ENCODE measurements around the gene IER3. TPM values are rescaled to one million over a fixed set of nuclear protein-coding genes. Genes with fewer than 3 reads are reported as not detected.

The IER3 gene
- total and polyA plus RNA-seq, 2 of the 13 experiments (the other 11 are each of a cell fraction or from before 2014, with no cell fraction given), result 51.1 to 131 TPM

GRCh38 chr6:30747902-30748769, 3.8 kb upstream of the IER3 start (continued):
- TF ChIP-seq IKZF1 (IDR thresholded peaks at IDR 0.05) (no peak), TFAP4 (IDR thresholded peaks at IDR 0.05; ENCODE audit: borderline replicate concordance, low read depth) (no peak), XRCC5 (optimal IDR thresholded peaks at IDR 0.05; ENCODE audit: low read length) (no peak), ZKSCAN8 (CRISPR knock-in tag; IDR thresholded peaks at IDR 0.05; ENCODE audit: borderline replicate concordance) (no peak), ZNF276 (CRISPR knock-in tag; IDR thresholded peaks at IDR 0.05; ENCODE audit: low read depth) (no peak), NR2F6 (IDR thresholded peaks at IDR 0.05) (no peak), NR2F6 (CRISPR knock-in tag; IDR thresholded peaks at IDR 0.05) (no peak), ZNF598 (CRISPR knock-in tag; IDR thresholded peaks at IDR 0.05; ENCODE audit: borderline replicate concordance) (no peak), DBP (CRISPR knock-in tag; IDR thresholded peaks at IDR 0.05; ENCODE audit: not compliant biosample characterization) (peak; percentile 18), ZNF18 (CRISPR knock-in tag; IDR thresholded peaks at IDR 0.05; ENCODE audit: insufficient replicate concordance) (peak; percentile 89), ZNF275 (CRISPR knock-in tag; IDR thresholded peaks at IDR 0.05; ENCODE audit: borderline replicate concordance) (0 out of 2 replicates have a peak, but pooled peaks have one; percentile 14), POLR2G (IDR thresholded peaks at IDR 0.05; ENCODE audit: low read depth, low read length) (peak; percentile 18), ZSCAN9 (CRISPR knock-in tag; IDR thresholded peaks at IDR 0.05; ENCODE audit: borderline replicate concordance) (no peak), ZNF530 (CRISPR knock-in tag; IDR thresholded peaks at IDR 0.05; ENCODE audit: low read depth) (no peak), MBNL3 (CRISPR knock-in tag; conservative IDR thresholded peaks at IDR 0.05) (no peak), NR2F2 (IDR thresholded peaks at IDR 0.05; ENCODE audit: borderline replicate concordance, low read depth) (no peak), ZNF800 (CRISPR knock-in tag; IDR thresholded peaks at IDR 0.05) (no peak; the same call in 1 of the 2 replicates), ZNF350 (CRISPR knock-in tag; IDR thresholded peaks at IDR 0.05; ENCODE audit: borderline replicate concordance, low read depth) (0 out of 2 replicates have a peak, but pooled peaks have one; percentile 21), CHD4 (IDR thresholded peaks at IDR 0.05; ENCODE audit: borderline replicate concordance, low read length) (no peak), ZNF230 (CRISPR knock-in tag; IDR thresholded peaks at IDR 0.05) (no peak)
